GM18858 (cell line): ENCODE measurements around the gene WDHD1.
"Not testable (repeated sequence)": the region's sequence is repeated elsewhere in the genome, so short reads cannot be mapped to it uniquely, and the experiment has no call there.

Source experiments
- ATAC-seq: cut with Tn5 transposase; IDR thresholded peaks from one replicate; pipeline ENCODE4 v1.9.1; 2021; ENCODE audit not compliant: unreplicated experiment

The WDHD1 gene

GRCh38 chr14:54916101-54916500, 110.8 kb downstream of the WDHD1 start:
- ATAC-seq = no peak

- ATAC-seq = no peak
These were observed 116.9 kb downstream of the WDHD1 start for GRCh38 chr14:54909817-54910558.

DNA sequence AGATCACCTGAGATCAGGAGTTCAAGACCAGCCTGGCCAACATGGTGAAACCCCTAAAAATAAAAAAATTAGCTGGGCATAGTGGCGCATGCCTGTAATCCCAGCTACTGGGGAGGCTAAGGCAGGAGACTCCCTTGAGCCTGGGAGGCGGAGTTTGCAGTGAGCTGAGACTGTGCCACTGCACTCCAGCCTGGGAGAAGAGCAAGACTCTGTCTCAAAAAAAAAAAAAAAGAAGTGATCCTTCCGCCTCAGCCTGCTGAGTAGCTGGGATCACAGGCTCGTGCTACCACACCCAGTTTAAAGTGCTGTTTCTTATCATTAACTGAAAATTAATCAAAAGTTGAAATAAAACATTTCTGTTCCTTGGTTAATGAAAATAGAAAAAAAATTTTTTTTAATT, 117.9 kb downstream of the WDHD1 start:
- not testable (repeated sequence) for ATAC-seq

DNA sequence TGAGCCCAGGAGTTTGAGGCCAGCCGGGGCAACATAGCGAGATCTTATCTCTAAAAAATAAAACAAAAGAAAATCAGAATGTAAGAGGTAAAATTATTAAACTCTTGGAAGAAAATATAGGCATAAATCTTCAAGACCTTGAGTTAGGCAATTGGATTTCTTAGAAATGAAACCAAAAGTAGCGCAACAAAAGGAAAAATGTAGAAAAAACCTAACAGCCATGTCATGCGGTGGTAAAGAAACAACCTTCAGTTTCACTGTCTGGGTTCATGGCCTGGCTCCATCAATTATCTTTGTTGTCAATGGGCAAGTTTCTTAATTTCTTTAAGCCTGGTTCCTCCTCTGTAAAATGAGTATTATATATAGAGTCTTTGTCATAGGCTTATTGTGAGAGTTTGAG, 118.7 kb downstream of the WDHD1 start:
- ATAC-seq = no peak

DNA sequence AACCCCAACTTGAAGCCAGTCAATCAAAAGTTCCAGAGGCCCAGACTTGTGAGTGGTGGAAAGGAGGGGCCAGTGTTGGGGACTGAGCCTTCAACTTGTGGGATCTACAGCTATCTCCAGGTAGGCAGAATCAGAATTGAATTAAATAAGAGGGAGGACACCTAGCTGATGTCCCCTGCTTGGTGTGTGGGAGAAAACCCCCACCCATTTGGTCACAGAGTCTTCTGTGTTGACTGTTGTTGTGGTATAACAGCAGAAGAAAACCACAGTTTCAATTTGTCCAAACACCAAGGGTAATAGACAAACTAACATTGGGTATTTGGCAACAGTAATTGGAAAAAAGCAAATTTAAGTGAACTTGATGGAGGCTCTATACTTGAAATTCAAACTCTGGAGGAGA, 120.8 kb downstream of the WDHD1 start:
- ATAC-seq = no peak

DNA sequence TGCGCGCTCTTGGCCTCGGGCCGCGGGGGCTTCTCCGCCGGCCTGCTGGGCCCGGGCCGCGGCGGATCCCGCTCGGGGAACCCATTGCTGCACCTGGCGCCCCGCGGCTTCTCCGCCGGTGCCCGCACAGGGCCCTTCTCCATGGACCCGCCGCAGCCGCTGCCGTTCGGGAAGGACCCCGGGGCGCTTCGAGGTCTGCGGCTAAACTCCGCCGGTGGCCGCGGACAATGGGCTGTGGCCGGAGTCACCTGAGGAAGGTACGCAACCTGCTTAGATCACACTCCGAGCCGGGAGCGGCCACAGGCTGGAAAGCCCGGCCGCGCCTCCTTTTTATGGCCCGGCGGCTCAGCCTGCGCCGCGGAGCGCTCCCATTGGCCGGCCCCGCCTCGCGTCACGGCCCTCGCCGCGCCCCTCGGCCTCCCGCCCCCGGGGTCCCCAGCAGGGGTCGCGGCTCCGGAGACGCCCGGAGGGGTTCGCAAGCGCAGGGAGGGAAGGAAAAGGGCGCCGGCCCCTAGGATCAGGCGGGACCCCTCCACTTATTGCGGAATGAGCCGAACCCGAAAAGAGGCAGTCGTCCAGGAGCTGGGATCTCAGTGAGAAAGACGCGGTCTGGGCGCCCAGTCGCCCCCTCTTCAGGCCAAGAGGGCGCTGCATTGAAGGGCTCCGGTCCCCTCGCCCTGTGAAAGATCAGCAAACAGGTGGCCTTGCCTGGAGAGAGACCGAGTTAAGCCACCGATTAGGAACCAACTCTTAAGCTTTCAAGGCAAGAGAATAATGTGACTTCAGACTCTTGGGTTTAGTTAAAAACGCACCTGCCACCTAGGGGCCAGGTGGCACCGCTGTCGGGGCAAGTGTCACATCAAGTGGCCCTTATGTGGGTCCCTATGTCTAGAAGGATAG, 124.1 kb downstream of the WDHD1 start, which contains the start of gene GCH1:
Gene GCH1, minus strand, starts transcription at position 306 of the 900 bp plus-strand sequence. Its CDS starts 163 bp downstream, at position 143.
- peak; percentile 73 for ATAC-seq

DNA sequence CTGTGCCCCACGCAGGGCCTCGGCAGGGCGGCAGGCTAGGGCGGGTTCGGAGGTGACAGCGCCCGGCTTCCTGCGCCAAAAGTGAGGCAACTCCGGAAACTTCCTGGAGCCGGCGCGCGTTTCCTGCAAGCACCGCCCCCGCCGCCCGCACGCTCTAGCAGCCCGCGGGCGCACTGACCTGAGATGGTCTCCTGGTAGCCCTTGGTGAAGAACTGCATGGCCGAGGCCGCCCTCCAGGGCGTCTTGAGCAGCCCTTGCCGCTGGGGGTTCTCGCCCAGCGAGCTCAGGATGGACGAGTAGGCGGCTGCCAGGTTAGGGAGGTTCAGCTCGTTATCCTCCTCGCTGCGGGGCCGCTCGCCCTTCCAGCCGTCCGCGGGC, 124.8 kb downstream of the WDHD1 start:
- peak; percentile 34 for ATAC-seq

- no peak for ATAC-seq
These were observed 125.3 kb downstream of the WDHD1 start for GRCh38 chr14:54901380-54902142.

DNA sequence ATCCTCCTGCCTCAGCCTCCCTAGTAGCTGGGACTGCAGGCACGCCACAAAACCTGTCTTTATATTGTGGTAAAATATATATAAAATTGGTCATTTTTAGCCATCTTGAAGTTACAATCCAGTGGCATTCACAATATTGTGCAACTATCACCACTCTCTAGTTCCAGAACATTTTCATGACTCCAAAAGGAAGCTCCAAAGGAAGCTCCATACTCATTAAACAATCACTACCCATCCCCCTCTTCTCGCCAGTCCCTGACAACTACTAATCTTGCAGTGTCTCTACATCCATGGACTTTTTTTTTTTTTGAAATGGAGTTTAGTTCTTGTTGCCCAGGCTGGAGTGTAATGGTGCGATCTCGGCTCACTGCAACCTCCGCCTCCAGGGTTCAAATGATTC, 127.3 kb downstream of the WDHD1 start:
- no peak for ATAC-seq

DNA sequence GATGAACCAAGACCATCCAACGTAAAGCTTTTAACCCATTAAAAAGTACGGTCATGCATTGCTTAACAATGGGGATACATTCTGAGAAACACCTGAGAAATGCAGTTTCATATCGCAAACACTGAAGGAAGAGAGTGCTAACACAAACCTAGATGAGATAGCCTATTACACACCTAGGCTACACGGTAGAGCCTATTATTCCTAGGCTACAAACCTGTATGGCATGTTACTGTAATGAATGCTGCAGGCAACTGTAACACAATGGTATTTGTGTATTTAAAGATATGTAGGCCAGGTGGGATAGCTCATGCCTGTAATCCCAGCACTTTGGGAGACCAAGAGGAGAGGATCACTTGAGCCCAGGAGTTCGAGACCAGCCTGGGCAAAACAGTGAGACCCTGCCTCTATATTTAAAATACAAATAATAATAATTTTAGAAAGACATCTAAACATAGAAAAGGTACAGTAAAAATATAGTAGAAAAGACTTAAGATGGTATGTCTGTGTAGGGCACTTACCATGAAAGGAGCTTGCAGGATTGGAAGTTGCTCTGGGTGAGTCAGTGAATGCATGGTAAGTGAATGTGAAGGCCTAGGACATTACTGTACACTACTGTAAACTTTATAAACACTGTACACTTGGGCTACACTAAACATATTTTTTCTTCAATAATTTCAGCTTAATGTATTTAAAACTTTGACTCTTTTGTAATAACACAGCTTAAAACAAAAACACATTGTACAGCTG, 128.9 kb downstream of the WDHD1 start:
- ATAC-seq = not testable (repeated sequence)

DNA sequence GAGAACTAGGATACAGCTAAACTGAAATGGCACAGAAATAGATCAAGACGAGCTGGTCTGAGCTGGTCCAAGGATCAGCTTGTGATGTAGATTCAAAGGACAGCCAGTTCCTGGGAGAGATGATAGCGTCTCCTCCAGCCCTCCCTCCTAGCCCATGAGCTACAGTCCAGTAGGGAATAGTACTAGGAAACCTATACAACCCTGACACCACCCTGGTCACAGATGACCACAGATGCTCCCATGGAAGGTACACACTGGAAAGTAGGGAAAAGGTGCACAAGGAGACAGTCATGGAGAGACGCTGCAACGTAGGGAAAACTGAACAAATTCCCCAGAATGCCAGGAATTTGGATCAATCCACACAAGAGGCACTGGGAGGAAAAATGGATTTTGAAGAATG, 131.2 kb downstream of the WDHD1 start:
- ATAC-seq = no peak

DNA sequence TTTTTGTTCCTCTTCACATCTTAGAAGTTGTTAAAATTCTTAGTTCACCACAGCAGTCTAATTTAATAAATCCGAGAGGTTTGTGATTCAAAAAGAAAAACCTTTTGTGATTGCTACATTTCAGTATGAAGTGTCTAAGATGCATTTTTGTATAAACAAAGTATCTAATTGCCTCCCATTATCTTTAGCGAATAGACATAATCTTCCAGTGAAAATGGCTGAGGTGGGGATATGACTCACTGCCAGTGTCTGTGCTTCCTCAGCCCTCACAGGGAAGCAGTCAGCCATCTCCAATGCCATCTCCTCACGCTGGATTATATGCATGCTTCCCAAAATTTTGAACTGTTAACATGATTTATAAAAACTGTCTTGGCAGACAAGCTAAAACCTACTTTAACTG, 131.9 kb downstream of the WDHD1 start:
- ATAC-seq = no peak

GRCh38 chr14:54893151-54893760, 133.6 kb downstream of the WDHD1 start:
- no peak for ATAC-seq

- ATAC-seq = no peak
These were observed 135.2 kb downstream of the WDHD1 start for GRCh38 chr14:54891471-54892245.

DNA sequence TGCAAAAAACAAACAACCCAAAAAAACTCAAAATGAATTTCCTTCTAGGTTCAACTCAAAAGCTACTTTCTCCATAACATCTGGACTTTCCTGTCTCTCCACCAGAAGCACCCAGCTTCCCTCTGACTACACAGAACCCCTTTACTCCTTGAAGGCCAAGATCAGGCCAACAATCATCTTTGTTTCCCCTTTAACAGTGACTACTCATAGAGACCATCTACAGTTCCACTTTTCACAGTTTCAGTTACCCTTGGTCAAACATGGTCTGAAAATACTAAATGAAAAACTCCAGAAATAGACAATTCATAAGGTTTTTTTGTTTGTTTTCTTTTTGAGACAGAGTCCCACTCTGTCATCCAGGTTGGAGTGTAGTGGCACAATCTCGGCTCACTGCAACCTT, 136.1 kb downstream of the WDHD1 start:
- peak; percentile 74 for ATAC-seq

DNA sequence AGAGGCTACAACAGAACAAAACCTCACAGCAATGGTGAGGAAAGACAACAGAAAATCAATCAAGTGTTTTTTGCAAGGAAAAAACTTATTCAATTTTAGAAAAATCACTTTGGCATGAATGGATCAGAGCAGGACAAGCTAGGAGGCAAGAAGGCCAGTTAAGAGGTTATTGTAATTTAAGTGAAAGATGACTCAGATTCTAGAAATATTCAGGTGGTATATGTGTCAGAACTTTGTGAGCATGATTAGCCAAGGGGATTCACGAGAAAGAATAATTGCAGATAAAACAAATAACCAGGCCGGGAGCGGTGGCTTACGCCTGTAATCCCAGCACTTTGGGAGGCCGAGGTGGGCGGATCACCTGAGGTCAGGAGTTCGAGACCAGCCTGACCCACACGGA, 137.0 kb downstream of the WDHD1 start:
- no peak for ATAC-seq
